ENCODE data around the gene METTL26. TPM values are rescaled to one million over a fixed set of nuclear protein-coding genes. Genes with fewer than 3 reads are reported as not detected.
A peak's percentile ranks its signal among the peaks of the same experiment; 100 is the strongest.

The METTL26 gene
- total and polyA plus RNA-seq, 2 experiments from 2014 or later, result 155 to 218 TPM

DNA sequence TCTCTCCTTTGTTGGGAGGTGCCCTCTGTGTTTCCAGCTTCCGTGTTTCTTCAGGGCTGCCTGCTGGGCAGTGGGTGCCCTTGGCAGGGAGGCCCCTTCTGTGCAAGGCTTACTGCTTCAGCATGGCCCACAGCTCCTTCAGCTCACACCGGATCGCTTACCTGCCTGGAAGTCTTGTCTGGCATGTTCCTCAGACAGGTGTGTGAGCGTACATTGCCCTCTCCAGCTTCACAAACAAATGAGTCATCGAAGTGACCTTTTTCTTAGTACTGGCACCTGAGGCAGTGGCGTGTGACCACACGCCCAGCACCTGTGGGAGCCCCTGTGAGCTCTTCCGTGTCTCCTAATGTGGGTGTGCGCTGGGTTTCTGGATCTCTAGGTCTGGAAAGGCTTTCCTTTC is 42.7 kb downstream of the METTL26 start:
- H3K4me2 ChIP-seq (ENCODE audit: unreplicated experiment), result no peak overlapping the region
- no peaks in the 10 kb centered on the region for H3K27me3 ChIP-seq (replicated peaks; ENCODE audit: insufficient read depth)
- H3F3A ChIP-seq (ENCODE audit: insufficient read depth), result no peaks in the 10 kb centered on the region; the same call in 1 of the 2 replicates
- TF ChIP-seq EZH2 (IDR thresholded peaks at IDR 0.05; ENCODE audit: insufficient read depth, poor library complexity, severe bottlenecking) (no peak), EZH2phosphoT487 (IDR thresholded peaks at IDR 0.05; ENCODE audit: insufficient read depth, low read depth) (no peak)
- H3K79me2 ChIP-seq (ENCODE audit: insufficient read depth), result peaks cover 73% of the 10 kb centered on the region
- H4K20me1 ChIP-seq (ENCODE audit: insufficient read depth), result no peaks in the 10 kb centered on the region
- no peak overlapping the region for H3K9ac ChIP-seq
- H3K4me1 ChIP-seq (ENCODE audit: insufficient read depth), result no peaks in the 10 kb centered on the region
- no peak overlapping the region for H2AFZ ChIP-seq
- H3K9me3 ChIP-seq (ENCODE audit: low read depth), result no peaks in the 10 kb centered on the region
- no peaks in the 10 kb centered on the region for H3K9me2 ChIP-seq (ENCODE audit: insufficient read depth)
- H3K36me3 ChIP-seq (ENCODE audit: low read depth), result no peaks in the 10 kb centered on the region
- H3K27ac ChIP-seq, result no peak overlapping the region
- in situ Hi-C loops (cut with MboI), result no loop called here
- 95 to 98% methylated on average over 9 of the region's 9 CpGs for WGBS, 2 experiments (ENCODE audit: low coverage in 1 of 2, low lambda C conversion rate in 2 of 2, missing lambda C conversion rate in 2 of 2)
- no peak for DNase-seq
- H3K4me3 ChIP-seq, result no peak overlapping the region

DNA sequence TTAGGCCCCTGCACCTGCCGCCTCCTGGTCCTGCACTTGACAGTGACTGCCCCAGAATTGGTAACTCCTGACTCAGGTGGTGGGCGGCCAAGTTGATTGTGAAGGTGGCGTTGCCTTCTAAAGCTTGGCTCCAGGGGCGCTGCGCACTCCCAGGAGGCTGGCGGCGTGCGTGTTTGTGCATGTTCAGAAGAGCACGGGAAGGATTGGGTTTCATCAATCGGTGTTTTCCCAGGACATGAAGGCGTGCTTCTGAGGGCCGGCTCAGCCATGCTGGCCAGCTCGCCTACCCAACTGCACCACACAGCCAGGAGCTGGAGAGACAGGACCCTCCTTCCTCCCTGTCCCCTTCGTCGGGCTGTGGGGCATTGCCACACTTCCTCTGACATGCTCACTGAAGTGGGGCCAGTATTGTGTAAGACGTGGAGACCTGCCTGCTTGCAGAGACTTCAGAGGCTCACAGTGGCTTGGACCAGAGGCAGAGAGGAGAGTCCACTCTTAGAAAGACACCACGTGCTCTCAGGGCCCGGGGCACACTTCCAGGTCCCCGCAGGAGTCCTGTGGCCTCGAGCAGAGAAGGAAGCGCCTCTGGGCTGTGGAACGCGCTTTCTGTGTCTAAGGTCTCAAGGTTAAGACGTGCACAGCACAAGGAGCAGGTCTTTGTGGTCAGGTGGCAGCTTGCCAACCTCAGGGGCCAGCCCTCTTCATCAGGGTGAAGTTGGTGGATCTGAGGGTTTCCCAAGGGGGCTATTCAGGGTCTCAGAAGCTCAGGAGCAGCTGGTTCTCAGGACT is 43.4 kb downstream of the METTL26 start:
- DNase-seq, result peak; percentile 20
- H3K36me3 ChIP-seq (ENCODE audit: low read depth), result no peaks in the 10 kb centered on the region
- TF ChIP-seq EZH2 (IDR thresholded peaks at IDR 0.05; ENCODE audit: insufficient read depth, poor library complexity, severe bottlenecking), result no peak
- TF ChIP-seq EZH2phosphoT487 (IDR thresholded peaks at IDR 0.05; ENCODE audit: insufficient read depth, low read depth), result no peak

DNA sequence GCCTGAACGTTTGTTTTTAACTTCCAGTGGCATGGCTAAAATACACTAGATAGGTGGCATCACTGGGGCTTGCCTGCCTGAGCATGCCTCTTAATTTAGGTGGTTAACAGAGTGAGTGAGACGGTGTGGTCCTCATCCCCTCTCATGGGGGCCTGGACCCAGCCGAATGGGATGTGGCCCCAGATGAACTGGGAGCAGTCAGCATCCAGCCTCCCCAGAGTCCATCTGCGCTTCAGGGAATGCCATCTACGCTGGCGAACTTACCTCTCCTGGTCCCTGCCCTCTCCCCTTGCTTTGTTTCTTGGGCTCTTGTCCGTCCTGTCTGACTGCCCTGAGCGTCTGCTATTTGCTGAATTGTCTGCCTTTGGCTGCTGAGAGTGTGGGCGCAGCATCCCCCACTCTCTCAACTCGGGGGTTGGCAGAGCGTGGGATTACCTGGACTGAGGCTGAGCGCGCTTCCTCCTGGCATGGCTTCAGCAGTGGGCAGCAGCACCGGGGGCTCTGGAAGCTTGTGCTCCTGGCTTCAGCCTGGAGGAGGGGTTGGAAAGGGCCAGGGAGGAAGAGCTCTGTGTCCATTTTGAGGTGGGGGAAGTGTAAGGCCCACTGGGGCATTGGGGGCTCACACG is 44.1 kb downstream of the METTL26 start:
- Histone ChIP-seq H3F3A (ENCODE audit: insufficient read depth) (no peaks in the 10 kb centered on the region; the same call in 1 of the 2 replicates), H3K27ac (no peak overlapping the region), H3K4me2 (ENCODE audit: unreplicated experiment) (no peak overlapping the region), H3K9ac (no peak overlapping the region), H3K36me3 (ENCODE audit: low read depth) (no peaks in the 10 kb centered on the region), H3K4me1 (ENCODE audit: insufficient read depth) (no peaks in the 10 kb centered on the region), H2AFZ (no peak overlapping the region), H3K79me2 (ENCODE audit: insufficient read depth) (peaks cover 82% of the 10 kb centered on the region), H3K27me3 (replicated peaks; ENCODE audit: insufficient read depth) (no peaks in the 10 kb centered on the region), H3K9me3 (ENCODE audit: low read depth) (no peaks in the 10 kb centered on the region), H3K9me2 (ENCODE audit: insufficient read depth) (no peaks in the 10 kb centered on the region), H4K20me1 (ENCODE audit: insufficient read depth) (no peaks in the 10 kb centered on the region), H3K4me3 (no peak overlapping the region)
- in situ Hi-C loops (cut with MboI), result no loop called here
- WGBS, 2 experiments (ENCODE audit: low coverage in 1 of 2, low lambda C conversion rate in 2 of 2, missing lambda C conversion rate in 2 of 2), result 80 to 83% methylated on average over 15 of the region's 15 CpGs
- no peak for TF ChIP-seq EZH2 (IDR thresholded peaks at IDR 0.05; ENCODE audit: insufficient read depth, poor library complexity, severe bottlenecking)
- no peak for TF ChIP-seq EZH2phosphoT487 (IDR thresholded peaks at IDR 0.05; ENCODE audit: insufficient read depth, low read depth)
- no peak for DNase-seq

More for the DNA sequence above, 43.4 kb downstream of the METTL26 start:
- in situ Hi-C loops (cut with MboI), result no loop called here
- Histone ChIP-seq H3K9me3 (ENCODE audit: low read depth) (no peaks in the 10 kb centered on the region), H3K9ac (no peak overlapping the region), H3K9me2 (ENCODE audit: insufficient read depth) (no peaks in the 10 kb centered on the region), H3K4me2 (ENCODE audit: unreplicated experiment) (no peak overlapping the region), H3K4me3 (no peak overlapping the region), H3K27me3 (replicated peaks; ENCODE audit: insufficient read depth) (no peaks in the 10 kb centered on the region), H3K79me2 (ENCODE audit: insufficient read depth) (peaks cover 80% of the 10 kb centered on the region), H3F3A (ENCODE audit: insufficient read depth) (no peaks in the 10 kb centered on the region; the same call in 1 of the 2 replicates), H3K4me1 (ENCODE audit: insufficient read depth) (no peaks in the 10 kb centered on the region), H2AFZ (no peak overlapping the region), H3K27ac (no peak overlapping the region), H4K20me1 (ENCODE audit: insufficient read depth) (no peaks in the 10 kb centered on the region)
- WGBS, 2 experiments (ENCODE audit: low coverage in 1 of 2, low lambda C conversion rate in 2 of 2, missing lambda C conversion rate in 2 of 2), result 77 to 81% methylated on average over 24 of the region's 24 CpGs

DNA sequence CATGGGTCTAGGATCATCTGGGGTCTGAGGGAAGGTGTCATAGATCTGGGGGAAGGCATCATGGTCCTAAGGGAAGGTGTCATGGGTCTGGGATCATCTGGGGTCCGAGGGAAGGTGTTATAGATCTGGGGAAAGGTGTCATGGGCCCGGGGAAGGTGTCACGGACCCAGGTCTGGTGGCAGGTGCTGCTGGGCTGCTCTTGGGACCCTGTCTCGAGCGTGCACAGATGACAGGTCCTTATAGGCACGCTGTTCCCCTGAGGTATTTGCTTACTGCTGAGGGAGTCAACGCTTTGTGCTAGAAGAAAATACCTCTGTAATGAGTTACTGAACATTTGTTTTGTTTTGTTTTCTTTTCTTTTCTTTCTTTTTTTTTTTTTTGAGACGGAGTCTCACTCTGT is 44.9 kb downstream of the METTL26 start:
- H3K27ac ChIP-seq, result no peak overlapping the region
- no peaks in the 10 kb centered on the region for H4K20me1 ChIP-seq (ENCODE audit: insufficient read depth)
- H3K9ac ChIP-seq, result peak overlapping the region; percentile 92; the same call in 1 of the 2 replicates
- peaks cover 74% of the 10 kb centered on the region for H3K79me2 ChIP-seq (ENCODE audit: insufficient read depth)
- H3K36me3 ChIP-seq (ENCODE audit: low read depth), result no peaks in the 10 kb centered on the region
- WGBS, 2 experiments (ENCODE audit: low coverage in 1 of 2, low lambda C conversion rate in 2 of 2, missing lambda C conversion rate in 2 of 2), result 86 to 90% methylated on average over 7 to 8 of the region's 8 CpGs
- in situ Hi-C loops (cut with MboI), result no loop called here
- TF ChIP-seq EZH2 (IDR thresholded peaks at IDR 0.05; ENCODE audit: insufficient read depth, poor library complexity, severe bottlenecking), result no peak
- H3K4me3 ChIP-seq, result peak overlapping the region; percentile 100
- H3K27me3 ChIP-seq (replicated peaks; ENCODE audit: insufficient read depth), result no peaks in the 10 kb centered on the region
- DNase-seq, result no peak
- no peaks in the 10 kb centered on the region; the same call in 1 of the 2 replicates for H3F3A ChIP-seq (ENCODE audit: insufficient read depth)
- H3K9me3 ChIP-seq (ENCODE audit: low read depth), result no peaks in the 10 kb centered on the region
- H2AFZ ChIP-seq, result no peak overlapping the region
- peak overlapping the region; percentile 91 for H3K4me2 ChIP-seq (ENCODE audit: unreplicated experiment)
- H3K4me1 ChIP-seq (ENCODE audit: insufficient read depth), result 0 out of 2 replicates have a peak, but pooled peaks cover 4% of the 10 kb centered on the region
- no peaks in the 10 kb centered on the region for H3K9me2 ChIP-seq (ENCODE audit: insufficient read depth)

Measured in GM23248 (cell line).